HG02571 (cell line): ENCODE measurements around the gene ANKRD30A.
"Not testable (repeated sequence)": the region's sequence is repeated elsewhere in the genome, so short reads cannot be mapped to it uniquely, and the experiment has no call there.

Experiments used
- ATAC-seq: cut with Tn5 transposase; IDR thresholded peaks from one replicate; pipeline ENCODE4 v1.9.1; 2021; ENCODE audit warnings: mild to moderate bottlenecking, moderate library complexity; ENCODE audit not compliant: unreplicated experiment

ANKRD30A gene

GRCh38 chr10:37268266-37268665 lies 142.9 kb downstream of the ANKRD30A start:
- ATAC-seq: no peak

- no peak for ATAC-seq
These were observed 144.3 kb downstream of the ANKRD30A start for GRCh38 chr10:37269554-37270256.

GRCh38 chr10:37275216-37275777 lies 149.9 kb downstream of the ANKRD30A start:
- ATAC-seq: no peak

GRCh38 chr10:37285063-37285462 lies 159.7 kb downstream of the ANKRD30A start:
- ATAC-seq: no peak

GRCh38 chr10:37289833-37290464 lies 164.6 kb downstream of the ANKRD30A start:
- ATAC-seq: no peak

GRCh38 chr10:37301271-37301670 lies 175.9 kb downstream of the ANKRD30A start:
- ATAC-seq: no peak

- ATAC-seq: no peak
These were observed 178.6 kb downstream of the ANKRD30A start for GRCh38 chr10:37304036-37304435.

GRCh38 chr10:37314350-37314749 lies 189.0 kb downstream of the ANKRD30A start:
- ATAC-seq: no peak

- ATAC-seq: no peak
These were observed 189.5 kb downstream of the ANKRD30A start for GRCh38 chr10:37314862-37315261.

GRCh38 chr10:37344413-37344812 lies 219.0 kb downstream of the ANKRD30A start:
- ATAC-seq: no peak

GRCh38 chr10:37379991-37380390 lies 254.6 kb downstream of the ANKRD30A start:
- no peak for ATAC-seq

GRCh38 chr10:37381271-37381670 lies 255.9 kb downstream of the ANKRD30A start:
- ATAC-seq: no peak

GRCh38 chr10:37384923-37385322 lies 259.5 kb downstream of the ANKRD30A start:
- ATAC-seq: no peak

GRCh38 chr10:37390926-37391325 lies 265.5 kb downstream of the ANKRD30A start:
- ATAC-seq: no peak

- ATAC-seq: not testable (repeated sequence)
These were observed 275.4 kb downstream of the ANKRD30A start for GRCh38 chr10:37400774-37401173.

- ATAC-seq: no peak
These were observed 275.8 kb downstream of the ANKRD30A start for GRCh38 chr10:37401225-37401624.

- ATAC-seq: no peak
These were observed 278.4 kb downstream of the ANKRD30A start for GRCh38 chr10:37403776-37404175.
